ENCODE data around the gene TNFRSF1B.
"Not testable (repeated sequence)": the region's sequence is repeated elsewhere in the genome, so short reads cannot be mapped to it uniquely, and the experiment has no call there.

Gene TNFRSF1B

GRCh38 chr1:12208271-12208670, 41.5 kb downstream of the TNFRSF1B start:
- FAIRE-seq (no peak), DNase-seq (ENCODE audit: extremely low spot score, insufficient read length, low read depth) (no peak)

DNA sequence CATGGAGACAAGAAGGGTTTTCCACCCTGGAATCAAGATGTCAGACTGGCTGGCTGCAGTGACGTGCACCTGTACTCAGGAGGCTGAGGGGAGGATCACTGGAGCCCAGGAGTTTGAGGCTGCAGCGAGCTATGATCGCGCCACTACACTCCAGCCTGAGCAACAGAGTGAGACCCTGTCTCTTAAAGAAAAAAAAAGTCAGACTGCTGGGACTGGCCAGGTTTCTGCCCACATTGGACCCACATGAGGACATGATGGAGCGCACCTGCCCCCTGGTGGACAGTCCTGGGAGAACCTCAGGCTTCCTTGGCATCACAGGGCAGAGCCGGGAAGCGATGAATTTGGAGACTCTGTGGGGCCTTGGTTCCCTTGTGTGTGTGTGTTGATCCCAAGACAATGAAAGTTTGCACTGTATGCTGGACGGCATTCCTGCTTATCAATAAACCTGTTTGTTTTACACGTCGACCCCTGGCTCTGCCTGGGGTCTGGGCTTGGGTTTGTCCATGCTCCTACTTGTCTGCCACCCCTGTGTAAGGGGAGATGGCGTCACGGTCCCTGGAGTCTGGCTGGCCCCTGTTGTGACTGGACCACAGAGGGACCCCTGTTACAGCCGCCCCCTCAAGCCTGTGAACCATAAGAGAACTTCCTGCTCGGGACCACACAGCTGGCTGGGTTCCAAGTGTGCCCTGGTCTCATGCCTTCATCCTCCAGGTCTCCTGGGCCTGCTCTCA, 42.1 kb downstream of the TNFRSF1B start:
- peak; percentile 85 for FAIRE-seq
- DNase-seq (ENCODE audit: extremely low spot score, insufficient read length, low read depth): peak; percentile 66

DNA sequence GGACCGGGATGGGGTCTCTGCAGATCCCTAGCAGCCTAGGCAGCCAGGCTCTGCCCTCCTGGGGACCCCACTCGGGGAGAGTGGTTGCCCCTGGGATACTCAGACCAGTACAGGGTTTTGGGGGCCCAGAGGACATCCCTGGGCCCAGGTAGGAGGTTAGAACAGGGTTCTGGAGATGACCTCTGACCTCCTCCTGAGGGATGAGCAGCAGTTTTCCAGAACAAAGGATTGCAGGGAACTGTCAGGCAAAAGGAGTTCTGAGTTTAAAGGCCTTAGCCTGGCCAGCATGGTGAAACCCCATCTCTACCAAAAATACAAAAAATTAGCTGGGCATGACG, 42.7 kb downstream of the TNFRSF1B start:
- no peak for DNase-seq (ENCODE audit: extremely low spot score, insufficient read length, low read depth)
- no peak for FAIRE-seq

DNA sequence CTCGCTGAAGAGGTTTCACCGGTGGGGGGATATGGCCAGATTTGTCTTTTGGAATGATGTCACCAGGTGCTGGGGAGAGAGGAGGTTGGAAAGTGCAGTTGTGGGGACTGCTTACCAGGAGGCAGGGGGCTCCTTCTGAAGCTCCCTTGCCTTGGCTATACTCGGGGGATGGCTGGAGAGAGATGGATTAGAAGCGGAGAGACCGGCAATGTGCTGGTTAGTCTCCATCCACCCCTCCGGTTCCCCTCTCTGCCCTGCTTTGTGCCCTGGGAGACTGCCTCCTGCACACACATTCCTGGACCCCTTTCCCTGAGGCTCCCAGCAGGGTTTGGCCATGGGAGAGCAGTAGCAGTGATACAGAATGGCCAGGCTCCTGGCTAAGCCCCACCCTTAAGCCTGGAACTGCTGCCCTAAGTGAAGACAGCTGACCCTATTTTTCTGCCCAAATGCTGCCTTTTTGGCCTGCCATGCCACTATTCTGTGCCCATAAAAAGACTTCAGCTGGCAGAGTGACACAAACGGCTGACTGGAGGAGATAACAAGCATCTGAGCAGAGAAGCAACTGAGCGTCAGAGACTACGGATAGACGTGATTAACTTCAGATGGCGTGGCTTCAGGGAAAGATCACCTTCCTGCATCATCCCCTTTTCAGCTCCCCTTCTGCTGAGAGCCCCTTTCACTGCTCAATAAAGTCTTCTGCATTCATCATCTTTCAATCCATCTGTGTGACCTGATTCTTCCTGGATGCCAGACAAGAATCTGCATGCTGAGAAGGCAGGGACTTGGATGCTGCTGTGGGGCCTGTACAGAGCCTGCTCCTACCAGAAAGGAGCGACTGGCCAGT, 48.5 kb downstream of the TNFRSF1B start:
- no peak for DNase-seq (ENCODE audit: extremely low spot score, insufficient read length, low read depth)
- FAIRE-seq: no peak

- no peak for FAIRE-seq
- DNase-seq (ENCODE audit: extremely low spot score, insufficient read length, low read depth): no peak
Observed at GRCh38 chr1:12219800-12220199, 53.0 kb downstream of the TNFRSF1B start.

GRCh38 chr1:12220890-12221289, 54.1 kb downstream of the TNFRSF1B start:
- no peak for DNase-seq (ENCODE audit: extremely low spot score, insufficient read length, low read depth)
- FAIRE-seq: no peak

DNA sequence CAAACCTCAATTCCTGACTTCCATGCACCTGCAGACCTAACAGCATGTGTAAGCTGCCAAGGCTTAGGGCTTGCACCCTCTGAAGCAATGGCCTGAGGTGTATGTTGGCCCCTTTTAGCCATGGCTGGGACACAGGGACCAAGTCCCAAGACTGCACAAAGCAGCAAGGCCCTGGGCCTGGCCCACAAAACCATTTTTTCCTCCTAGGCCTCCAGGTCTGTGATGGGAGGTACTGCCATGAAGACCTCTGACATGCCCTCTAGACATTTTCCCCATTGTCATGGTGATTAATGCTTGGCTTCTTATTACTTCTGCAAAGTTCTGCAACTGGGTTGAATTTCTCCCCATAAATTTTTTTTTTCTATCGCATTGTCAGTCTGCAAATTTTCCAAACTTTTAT, 55.9 kb downstream of the TNFRSF1B start:
- FAIRE-seq; DNase-seq (ENCODE audit: extremely low spot score, insufficient read length, low read depth): not testable (repeated sequence)

DNA sequence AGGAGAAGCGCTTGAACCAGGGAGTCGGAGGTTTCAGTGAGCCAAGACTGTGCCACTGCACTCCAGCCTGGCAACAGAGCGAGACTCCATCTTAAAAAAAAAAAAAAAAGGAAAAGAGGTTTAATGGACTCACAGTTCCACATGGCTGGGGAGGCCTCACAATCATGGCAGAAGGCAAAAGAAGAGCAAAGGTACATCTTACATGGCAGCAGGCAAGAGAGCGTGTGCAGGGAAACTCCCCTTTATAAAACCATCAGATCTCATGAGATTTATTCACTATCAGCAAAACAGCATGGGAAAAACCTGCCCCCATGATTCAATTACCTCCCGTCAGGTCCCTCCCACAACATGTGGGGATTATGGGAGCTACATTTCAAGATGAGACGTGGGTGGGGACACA, 57.3 kb downstream of the TNFRSF1B start:
- FAIRE-seq; DNase-seq (ENCODE audit: extremely low spot score, insufficient read length, low read depth): not testable (repeated sequence)

- no peak for FAIRE-seq
- no peak for DNase-seq (ENCODE audit: extremely low spot score, insufficient read length, low read depth)
Observed at GRCh38 chr1:12228979-12229378, 62.2 kb downstream of the TNFRSF1B start.

DNA sequence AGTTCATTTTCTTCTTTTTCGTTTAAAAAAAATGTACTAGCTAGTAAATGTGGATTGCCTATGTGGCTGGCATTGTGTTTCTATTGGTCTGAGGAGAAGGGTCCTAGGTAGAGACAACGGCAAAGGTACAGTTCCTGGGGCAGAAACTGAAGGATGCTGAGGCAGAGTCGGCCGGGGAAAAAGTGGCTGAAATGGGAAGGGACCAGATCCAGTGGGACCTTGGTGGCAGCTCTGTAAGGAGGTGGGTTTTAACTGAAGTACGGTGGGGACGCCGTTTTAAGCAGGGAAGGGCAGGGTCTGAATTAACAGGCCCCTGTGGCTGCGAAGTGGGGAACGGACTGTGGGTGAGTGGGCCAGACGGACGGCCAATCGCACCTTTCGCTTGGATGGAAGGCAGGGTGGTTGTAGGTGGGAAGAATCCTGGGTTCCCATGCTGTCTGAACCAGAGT, 62.6 kb downstream of the TNFRSF1B start:
- FAIRE-seq: no peak

GRCh38 chr1:12229835-12230548, 63.2 kb downstream of the TNFRSF1B start, which contains the start of gene VPS13D:
Gene VPS13D, plus strand, starts transcription at chr1:12230030. Its CDS starts 4,237 bp downstream, at chr1:12234267.
- DNase-seq (ENCODE audit: extremely low spot score, insufficient read length, low read depth) (peak; percentile 92), FAIRE-seq (peak; percentile 69)

More for the DNA sequence above, 62.6 kb downstream of the TNFRSF1B start:
- DNase-seq (ENCODE audit: extremely low spot score, insufficient read length, low read depth): no peak

DNA sequence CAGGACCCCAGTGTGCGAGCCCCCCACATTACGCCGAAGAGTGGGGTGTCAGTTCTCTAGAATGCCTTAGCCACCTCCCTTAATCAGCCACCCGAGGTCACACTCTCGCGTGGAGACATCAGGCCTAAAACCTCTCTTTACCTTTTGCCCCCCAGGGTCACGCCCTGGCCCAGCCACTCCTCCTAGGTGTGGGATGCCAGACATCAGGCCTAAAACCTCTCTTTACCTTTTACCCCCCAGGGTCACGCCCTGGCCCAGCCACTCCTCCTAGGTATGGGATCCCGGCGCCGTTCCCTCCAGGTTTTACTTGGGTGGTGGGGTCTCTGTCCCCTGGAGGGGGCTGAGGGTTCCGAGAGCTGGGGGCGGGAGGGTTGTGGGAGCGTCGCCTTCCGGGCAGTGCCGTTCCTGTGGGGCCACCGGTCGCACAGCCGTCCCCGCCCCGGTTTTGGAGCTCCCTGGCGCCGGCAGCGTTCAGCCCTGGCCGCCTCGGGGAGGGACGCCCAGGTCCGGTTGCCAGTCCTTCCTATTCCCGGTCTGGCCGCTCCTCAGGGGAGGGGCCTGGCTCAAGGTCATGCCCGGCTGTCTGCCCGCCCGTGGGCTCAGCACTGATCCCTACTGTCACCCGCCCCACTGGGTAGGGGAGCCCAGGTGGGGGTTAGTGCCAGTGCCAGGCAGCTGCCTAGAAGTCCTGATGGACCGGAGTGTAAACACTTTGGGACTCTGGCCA, 63.9 kb downstream of the TNFRSF1B start:
- DNase-seq (ENCODE audit: extremely low spot score, insufficient read length, low read depth) (no peak), FAIRE-seq (no peak)

GRCh38 chr1:12231276-12231595, 64.4 kb downstream of the TNFRSF1B start:
- DNase-seq (ENCODE audit: extremely low spot score, insufficient read length, low read depth) (no peak), FAIRE-seq (no peak)

- no peak for FAIRE-seq
- DNase-seq (ENCODE audit: extremely low spot score, insufficient read length, low read depth): no peak
Observed at GRCh38 chr1:12232221-12232620, 65.4 kb downstream of the TNFRSF1B start.

- no peak for FAIRE-seq
Observed at GRCh38 chr1:12244078-12244477, 77.3 kb downstream of the TNFRSF1B start.

GRCh38 chr1:12244585-12244984, 77.8 kb downstream of the TNFRSF1B start:
- DNase-seq (ENCODE audit: extremely low spot score, insufficient read length, low read depth) (no peak), FAIRE-seq (no peak)

More at GRCh38 chr1:12244078-12244477, 77.3 kb downstream of the TNFRSF1B start:
- DNase-seq (ENCODE audit: extremely low spot score, insufficient read length, low read depth): no peak

DNA sequence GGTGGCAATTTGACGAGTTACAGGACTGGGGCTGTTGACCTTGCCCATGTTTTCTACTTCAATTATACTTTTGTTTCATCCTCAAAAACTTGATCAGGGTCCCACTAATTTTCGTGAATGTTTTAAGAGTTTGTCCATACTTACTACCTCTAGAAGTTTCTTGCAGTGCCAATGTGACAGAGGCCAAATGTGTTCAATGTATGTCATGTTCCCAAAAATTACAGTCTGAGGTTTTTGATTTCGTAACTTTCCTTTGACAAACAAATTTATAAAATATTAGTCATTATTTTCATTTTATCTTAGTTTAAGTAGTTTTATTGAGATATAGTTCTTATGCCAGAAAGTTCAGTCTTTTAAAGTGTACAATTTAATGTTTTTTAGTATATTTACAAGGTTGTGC, 78.3 kb downstream of the TNFRSF1B start:
- DNase-seq (ENCODE audit: extremely low spot score, insufficient read length, low read depth): no peak
- FAIRE-seq: no peak

DNA sequence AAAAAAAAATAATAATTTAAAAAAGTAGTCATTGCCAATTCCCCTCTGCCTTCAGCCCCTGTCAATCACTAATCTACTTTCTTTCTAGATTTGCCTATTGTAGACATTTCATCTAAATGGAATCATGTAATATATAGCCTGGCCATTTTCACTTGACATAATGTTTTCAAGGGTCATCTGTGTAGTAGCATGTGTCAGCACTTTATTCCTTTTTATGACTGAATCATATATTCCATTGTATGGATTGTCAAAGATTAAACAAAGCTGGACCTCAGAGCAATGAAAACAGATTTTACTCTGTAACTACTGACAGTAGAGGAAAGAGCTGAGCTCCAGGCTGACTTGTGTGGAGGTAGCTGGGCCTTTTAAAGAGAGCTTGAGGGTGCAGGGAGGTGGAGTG, 78.9 kb downstream of the TNFRSF1B start:
- FAIRE-seq: no peak

GRCh38 chr1:12246584-12246983, 79.8 kb downstream of the TNFRSF1B start:
- DNase-seq (ENCODE audit: extremely low spot score, insufficient read length, low read depth) (no peak), FAIRE-seq (no peak)

More for the DNA sequence above, 78.9 kb downstream of the TNFRSF1B start:
- no peak for DNase-seq (ENCODE audit: extremely low spot score, insufficient read length, low read depth)

DNA sequence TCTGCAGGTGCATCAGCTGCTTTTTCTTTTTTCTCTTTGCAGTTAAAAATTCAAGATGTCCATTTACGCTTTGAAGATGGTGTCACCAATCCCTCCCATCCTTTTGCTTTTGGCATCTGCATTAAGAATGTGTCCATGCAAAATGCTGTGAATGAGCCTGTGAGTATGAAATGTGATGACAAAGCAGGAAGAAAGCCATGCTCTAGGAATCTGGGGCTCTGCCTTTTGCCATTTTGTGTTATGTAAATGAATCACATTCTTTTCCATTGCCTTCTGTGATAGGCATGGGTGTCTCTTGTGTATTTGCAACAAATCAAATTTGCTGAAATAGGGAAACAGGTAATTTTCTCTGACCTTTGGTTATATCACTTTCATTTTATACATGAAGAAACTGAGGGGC, 82.4 kb downstream of the TNFRSF1B start:
- FAIRE-seq: no peak
- no peak for DNase-seq (ENCODE audit: extremely low spot score, insufficient read length, low read depth)
